ENCODE measurements around the gene RFXANK.
"Not testable (repeated sequence)": the region's sequence is repeated elsewhere in the genome, so short reads cannot be mapped to it uniquely, and the experiment has no call there.

RFXANK gene, protein sequence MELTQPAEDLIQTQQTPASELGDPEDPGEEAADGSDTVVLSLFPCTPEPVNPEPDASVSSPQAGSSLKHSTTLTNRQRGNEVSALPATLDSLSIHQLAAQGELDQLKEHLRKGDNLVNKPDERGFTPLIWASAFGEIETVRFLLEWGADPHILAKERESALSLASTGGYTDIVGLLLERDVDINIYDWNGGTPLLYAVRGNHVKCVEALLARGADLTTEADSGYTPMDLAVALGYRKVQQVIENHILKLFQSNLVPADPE

GRCh38 chr19:19192078-19192882 lies at the start of gene RFXANK, which contains the start of gene BORCS8:
Gene RFXANK, plus strand, starts transcription at chr19:19192258. Its CDS starts 1,689 bp downstream, at chr19:19193947.
Gene BORCS8, minus strand, starts transcription at chr19:19192152. Its CDS starts 35 bp downstream, at chr19:19192117.
- peak; percentile 96 to 98 for DNase-seq (ENCODE audit: low read depth in 2 of 2)

GRCh38 chr19:19142347-19142746 lies 49.7 kb upstream of the RFXANK start:
- no peak for DNase-seq (ENCODE audit: low read depth in 2 of 2)

DNA sequence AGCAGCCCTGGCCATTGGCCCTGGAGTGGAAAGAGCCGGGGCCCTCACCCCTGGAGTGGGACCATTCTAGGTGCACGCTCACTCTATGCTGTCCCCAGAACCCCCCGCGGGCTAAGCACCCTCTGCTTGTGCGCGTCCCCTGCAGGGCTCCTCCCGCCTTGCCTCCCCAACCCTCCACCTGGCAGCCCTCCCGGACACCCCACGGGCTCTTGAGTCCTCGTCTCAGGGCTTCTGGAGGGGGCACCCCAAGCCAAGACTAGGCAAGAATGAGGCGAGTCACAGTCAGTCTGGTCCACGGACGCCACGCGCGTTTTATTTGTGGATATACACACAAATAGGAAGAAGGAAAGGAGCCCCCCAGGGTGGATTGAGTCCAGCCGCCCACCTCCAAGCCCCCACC lies 46.8 kb upstream of the RFXANK start:
- no peak for DNase-seq (ENCODE audit: low read depth in 2 of 2)

GRCh38 chr19:19145684-19146608 lies 46.1 kb upstream of the RFXANK start:
- peak; percentile 78 to 86 for DNase-seq (ENCODE audit: low read depth in 2 of 2)

DNA sequence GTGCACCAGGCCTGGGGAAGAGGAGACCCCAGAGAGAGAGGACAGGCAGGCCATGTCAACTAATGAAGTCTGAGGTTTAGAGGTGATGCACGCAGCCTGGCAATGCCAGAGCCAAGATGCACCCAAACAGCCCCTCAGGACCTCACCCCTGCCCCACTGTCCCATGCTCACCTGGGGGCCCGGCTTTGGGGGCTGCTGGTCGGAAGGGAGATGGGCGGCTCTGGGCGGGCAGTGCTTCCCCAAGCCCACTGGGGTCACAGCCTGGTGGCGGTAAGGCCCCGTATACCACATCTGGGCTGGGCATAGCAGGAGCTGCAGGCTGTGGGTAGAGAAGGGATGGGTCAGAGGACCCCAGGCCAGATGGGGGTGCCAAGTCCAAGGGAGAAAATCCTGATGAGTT lies 45.2 kb upstream of the RFXANK start:
- DNase-seq (ENCODE audit: low read depth in 2 of 2): no peak

- DNase-seq (ENCODE audit: low read depth in 2 of 2): no peak
These were observed 44.7 kb upstream of the RFXANK start for GRCh38 chr19:19147344-19147743.

DNA sequence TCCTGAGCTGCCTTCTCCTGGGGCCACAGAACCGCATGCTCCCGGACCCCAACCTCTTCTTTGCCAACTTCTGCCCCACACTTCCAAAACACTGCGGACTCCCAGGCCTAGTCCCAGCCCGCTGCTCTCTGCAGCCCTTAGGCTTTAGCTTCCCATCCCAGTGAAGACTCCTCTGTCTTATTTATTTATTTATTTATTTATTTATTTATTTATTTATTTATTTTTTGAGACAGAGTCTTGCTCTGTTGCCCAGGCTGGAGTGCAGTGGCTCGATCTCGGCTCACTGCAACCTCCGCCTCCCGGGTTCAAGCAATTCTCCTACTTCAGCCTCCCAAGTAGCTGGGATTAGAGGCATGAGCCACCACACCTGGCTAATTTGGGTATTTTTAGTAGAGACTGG lies 43.6 kb upstream of the RFXANK start:
- not testable (repeated sequence) for DNase-seq (ENCODE audit: low read depth in 2 of 2)

GRCh38 chr19:19149435-19149834 lies 42.6 kb upstream of the RFXANK start:
- no peak for DNase-seq (ENCODE audit: low read depth in 2 of 2)

GRCh38 chr19:19151418-19151817 lies 40.6 kb upstream of the RFXANK start:
- no peak for DNase-seq (ENCODE audit: low read depth in 2 of 2)

DNA sequence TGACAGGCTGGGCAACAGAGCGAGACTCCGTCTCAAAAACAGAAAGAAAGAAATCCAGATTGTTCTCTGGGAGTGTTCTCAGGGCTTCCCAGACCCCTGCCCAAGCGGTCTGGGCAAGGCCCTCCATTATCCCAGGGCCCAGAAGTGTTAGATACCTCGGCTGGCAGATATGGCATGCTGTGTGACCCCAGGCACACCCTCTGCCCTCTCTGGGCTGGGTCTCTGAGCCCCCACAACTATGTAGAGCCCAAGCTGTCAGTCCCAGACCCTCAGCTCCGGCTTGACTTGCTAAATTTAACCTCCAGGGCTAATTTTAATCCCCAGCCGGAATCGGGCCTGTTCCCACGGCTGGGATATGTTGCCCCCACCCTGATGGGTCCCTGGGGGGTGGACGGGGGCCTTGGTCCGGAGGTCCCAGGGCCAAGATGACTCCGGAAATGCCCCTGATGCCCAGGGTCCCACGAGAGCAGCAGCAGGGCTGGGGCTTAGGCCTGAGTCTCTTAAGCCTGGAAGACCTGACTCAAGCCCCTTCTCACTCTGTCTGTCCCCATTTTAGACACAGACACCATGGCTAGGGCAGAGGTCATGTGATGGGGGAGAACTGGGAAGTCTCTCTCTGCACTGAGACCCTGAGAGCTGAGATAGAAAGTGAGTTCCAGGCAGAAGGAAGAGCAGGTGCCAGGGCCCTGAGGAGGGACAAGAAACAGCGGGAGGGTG lies 39.2 kb upstream of the RFXANK start:
- DNase-seq (ENCODE audit: low read depth in 2 of 2): no peak

DNA sequence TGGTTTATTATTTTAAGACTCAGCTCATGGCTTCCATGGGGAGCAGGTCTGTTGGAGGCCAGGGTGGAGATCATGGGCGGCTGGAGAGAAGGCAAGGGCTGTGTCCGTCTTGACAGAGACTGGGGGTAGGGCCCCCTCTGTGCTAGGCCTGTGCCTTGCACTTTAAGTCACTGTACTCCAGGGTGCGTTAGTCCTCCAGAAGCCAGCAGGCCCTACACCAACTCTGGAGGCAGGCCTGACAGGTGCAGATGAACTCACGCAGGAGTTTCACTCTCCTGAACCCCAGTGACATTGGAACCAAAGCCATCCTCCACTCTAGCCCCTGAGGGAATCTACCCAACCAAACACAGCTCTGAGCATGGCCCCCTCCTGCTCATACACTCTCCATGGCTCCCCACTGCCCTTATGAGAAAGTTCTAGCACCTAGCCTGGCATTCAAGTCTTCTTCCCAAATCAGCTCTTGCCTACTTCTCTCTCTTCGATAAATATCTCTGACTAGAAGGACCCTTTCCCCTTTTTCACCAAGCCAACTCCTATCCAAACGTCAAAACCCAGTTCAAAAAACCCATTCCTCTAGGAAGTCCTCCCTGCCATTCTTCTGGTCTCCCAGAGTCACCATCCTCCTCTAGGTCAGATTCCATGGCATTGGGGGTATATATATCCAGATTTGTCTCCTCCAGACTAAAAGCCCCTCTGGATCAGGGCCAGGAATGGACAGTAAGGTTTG lies 37.1 kb upstream of the RFXANK start:
- DNase-seq (ENCODE audit: low read depth in 2 of 2): no peak

DNA sequence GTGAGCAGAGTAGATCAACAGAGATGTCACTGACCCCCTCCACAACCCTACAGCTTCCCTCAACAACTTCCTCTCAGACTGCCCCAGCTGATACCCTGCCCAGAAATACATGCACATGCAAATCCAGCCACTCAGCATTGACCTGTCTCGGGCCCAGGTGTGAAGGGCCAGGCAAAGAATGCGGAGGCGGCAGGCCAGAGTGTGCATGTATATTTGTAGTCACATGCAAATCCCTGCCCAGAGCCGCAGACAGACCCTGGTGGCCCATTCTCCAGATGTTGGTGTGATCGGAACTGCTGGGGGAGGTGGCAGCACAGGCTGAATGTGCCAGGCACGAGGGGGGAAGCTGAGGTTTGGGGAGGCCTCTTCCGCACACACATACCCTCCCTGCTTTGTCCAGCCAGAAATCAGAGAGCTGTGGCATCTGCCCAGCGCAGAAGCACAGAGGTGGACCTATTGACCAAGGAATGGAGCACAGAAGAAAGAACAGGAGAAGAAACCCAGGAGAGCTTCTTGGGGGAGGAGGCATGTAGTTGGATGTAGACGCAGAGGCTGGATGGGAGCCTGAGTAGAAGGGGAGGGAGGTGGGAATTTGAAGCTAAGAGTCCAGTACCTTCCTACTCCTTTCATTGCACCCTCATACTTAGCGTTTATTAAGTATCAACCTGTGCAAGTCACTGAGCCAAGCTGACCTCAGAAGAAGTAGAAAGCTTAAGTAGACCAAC lies 36.4 kb upstream of the RFXANK start:
- no peak for DNase-seq (ENCODE audit: low read depth in 2 of 2)

DNA sequence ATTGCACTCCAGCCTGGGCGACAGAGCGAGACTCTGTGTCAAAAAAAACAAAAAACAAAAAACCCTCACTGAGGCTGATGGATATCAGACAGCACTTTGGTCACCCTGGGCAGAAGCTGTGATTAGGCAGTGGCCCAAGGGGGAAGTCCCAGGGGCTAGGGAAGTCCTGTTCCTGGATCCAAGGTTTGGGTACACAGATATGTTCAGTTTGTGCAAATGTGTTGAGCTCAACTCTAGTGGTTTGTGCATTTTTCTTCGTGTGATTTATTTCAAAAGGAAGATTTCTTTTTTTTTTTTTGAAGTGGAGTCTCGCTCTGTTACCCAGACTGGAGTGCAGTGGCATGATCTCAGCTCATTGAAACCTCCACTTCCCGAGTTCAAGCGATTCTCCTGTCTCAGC lies 34.2 kb upstream of the RFXANK start:
- no peak for DNase-seq (ENCODE audit: low read depth in 2 of 2)

GRCh38 chr19:19159534-19159933 lies 32.5 kb upstream of the RFXANK start:
- no peak for DNase-seq (ENCODE audit: low read depth in 2 of 2)

GRCh38 chr19:19160461-19161035 lies 31.5 kb upstream of the RFXANK start:
- DNase-seq (ENCODE audit: low read depth in 2 of 2): no peak

- DNase-seq (ENCODE audit: low read depth in 2 of 2): no peak
These were observed 29.6 kb upstream of the RFXANK start for GRCh38 chr19:19162495-19162894.

- DNase-seq (ENCODE audit: low read depth in 2 of 2): no peak
These were observed 26.7 kb upstream of the RFXANK start for GRCh38 chr19:19165396-19165795.

DNA sequence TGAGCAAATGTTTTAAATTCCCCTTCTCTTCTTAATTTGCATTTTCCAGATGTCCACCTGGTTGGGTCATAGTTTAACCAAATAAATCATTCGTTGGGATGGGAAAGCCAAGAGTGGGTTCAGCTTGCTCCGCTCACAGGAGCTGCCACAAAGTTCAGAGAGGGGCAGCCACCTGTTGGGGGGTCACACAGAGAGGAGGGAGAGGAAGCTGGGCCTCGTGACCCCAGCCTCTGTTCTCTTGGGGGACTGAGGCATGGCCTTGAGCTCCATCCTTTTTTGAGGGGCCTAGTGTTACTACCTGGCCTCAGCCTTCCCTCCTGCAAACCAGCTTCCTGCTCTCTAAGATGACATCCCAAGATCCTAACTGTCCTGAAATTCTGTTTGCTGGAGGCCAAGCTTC lies 24.4 kb upstream of the RFXANK start:
- DNase-seq (ENCODE audit: low read depth in 2 of 2): no peak

- DNase-seq (ENCODE audit: low read depth in 2 of 2): no peak
These were observed 22.6 kb upstream of the RFXANK start for GRCh38 chr19:19169236-19170052.

Measured in stimulated activated CD8-positive, alpha-beta memory T cell treated with anti-CD3 and anti-CD28 coated beads, Interleukin-2, amount 100 ng/mL, for 48 hours (primary cell).